AG10803 (cell line): ENCODE data around the gene SCN4B.

Experiments
- DNase-seq: peaks from one replicate; pipeline ENCODE4 v3.0.0; 2010; ENCODE audit warnings: low read depth
- H3K4me3 ChIP-seq: 2 replicates; pipeline ENCODE4 v1.5.1; 2011; ENCODE audit warnings: mild to moderate bottlenecking, low read length, control low read depth
- TF ChIP-seq, protein P1 (sequence below): conservative IDR thresholded peaks from 2 replicates; pipeline ENCODE4 v1.5.1; 2011; ENCODE audit warnings: mild to moderate bottlenecking, low read length, control low read depth, inconsistent platforms

The SCN4B gene

DNA sequence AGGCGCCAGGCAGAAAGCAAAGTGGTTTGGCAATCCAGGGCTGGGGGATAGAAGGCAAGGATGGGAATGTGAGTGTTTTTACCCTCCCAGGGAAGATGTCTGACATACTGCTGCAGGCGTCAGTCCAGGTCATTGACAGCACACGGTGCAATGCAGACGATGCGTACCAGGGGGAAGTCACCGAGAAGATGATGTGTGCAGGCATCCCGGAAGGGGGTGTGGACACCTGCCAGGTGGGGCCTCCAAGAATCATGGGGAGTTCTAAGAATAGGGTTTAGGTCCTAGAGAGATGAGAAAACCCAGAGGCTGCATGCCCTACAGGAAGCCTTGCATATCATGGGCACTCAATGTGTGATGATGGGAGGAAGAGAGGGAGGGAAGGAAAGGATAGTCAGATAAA is 37.6 kb downstream of the SCN4B start:
- no peak overlapping the region for H3K4me3 ChIP-seq
- DNase-seq, result no peak
- TF ChIP-seq, protein P1, sequence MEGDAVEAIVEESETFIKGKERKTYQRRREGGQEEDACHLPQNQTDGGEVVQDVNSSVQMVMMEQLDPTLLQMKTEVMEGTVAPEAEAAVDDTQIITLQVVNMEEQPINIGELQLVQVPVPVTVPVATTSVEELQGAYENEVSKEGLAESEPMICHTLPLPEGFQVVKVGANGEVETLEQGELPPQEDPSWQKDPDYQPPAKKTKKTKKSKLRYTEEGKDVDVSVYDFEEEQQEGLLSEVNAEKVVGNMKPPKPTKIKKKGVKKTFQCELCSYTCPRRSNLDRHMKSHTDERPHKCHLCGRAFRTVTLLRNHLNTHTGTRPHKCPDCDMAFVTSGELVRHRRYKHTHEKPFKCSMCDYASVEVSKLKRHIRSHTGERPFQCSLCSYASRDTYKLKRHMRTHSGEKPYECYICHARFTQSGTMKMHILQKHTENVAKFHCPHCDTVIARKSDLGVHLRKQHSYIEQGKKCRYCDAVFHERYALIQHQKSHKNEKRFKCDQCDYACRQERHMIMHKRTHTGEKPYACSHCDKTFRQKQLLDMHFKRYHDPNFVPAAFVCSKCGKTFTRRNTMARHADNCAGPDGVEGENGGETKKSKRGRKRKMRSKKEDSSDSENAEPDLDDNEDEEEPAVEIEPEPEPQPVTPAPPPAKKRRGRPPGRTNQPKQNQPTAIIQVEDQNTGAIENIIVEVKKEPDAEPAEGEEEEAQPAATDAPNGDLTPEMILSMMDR, result no peak

DNA sequence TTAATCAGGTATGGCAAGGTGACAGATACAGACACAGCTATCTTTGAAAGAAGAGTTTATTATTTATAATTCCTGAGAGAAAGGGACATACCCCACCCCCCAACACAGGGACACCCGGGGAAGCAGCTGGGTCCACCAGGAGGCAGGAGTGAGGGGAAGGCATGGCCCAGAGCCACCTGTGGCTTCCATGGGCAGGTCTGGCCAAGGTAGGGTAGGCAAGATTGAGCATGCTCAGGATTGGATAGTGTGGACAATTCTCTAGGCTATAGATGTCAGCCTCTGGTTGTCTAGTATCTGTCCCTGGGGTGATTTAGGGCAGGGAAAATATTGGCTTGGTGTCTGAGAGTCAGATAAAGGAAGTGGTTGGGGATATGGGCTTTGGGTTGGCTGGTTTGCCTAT is 38.4 kb downstream of the SCN4B start:
- H3K4me3 ChIP-seq, result no peak overlapping the region
- TF ChIP-seq, protein P1, result no peak
- no peak for DNase-seq

DNA sequence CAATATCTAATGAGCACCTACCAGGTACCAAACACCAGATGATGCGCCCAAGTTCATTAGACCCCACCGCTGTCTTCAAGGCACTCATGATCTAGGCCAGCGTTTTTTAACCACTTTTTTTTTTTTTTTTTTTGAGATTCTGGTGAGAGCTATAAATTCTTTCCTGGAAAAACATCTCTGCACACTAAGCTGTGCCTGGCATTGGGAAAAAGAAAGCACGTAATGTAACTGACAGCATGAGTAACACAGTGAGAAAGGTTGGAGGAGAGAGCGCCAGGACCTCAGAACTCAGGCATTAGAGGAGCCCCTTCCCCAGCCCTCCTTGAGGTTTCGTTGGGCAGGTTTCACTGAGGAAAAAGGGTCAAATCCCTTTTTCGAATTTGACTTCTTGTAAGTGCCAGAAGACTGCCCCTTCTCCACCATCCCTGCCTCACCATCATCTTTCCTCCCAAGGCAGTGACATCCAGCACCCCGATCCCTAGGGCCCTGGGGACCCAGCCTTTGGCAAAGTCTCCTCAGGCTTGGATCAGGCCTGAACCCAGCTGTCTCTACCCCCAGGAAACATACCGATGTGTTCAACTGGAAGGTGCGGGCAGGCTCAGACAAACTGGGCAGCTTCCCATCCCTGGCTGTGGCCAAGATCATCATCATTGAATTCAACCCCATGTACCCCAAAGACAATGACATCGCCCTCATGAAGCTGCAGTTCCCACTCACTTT is 39.8 kb downstream of the SCN4B start:
- TF ChIP-seq, protein P1, result no peak
- no peak for DNase-seq
- H3K4me3 ChIP-seq, result no peak overlapping the region

DNA sequence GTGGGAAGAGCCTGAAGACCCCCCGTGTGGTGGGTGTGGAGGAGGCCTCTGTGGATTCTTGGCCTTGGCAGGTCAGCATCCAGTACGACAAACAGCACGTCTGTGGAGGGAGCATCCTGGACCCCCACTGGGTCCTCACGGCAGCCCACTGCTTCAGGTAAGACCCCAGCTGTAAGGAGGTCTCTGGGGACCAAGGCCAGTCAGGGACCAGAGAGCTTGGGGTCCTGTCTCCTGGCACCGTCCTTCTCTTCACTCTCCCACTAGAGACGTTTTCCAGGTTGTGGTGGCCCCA is 40.9 kb downstream of the SCN4B start:
- no peak overlapping the region for H3K4me3 ChIP-seq
- no peak for DNase-seq
- TF ChIP-seq, protein P1, result no peak

DNA sequence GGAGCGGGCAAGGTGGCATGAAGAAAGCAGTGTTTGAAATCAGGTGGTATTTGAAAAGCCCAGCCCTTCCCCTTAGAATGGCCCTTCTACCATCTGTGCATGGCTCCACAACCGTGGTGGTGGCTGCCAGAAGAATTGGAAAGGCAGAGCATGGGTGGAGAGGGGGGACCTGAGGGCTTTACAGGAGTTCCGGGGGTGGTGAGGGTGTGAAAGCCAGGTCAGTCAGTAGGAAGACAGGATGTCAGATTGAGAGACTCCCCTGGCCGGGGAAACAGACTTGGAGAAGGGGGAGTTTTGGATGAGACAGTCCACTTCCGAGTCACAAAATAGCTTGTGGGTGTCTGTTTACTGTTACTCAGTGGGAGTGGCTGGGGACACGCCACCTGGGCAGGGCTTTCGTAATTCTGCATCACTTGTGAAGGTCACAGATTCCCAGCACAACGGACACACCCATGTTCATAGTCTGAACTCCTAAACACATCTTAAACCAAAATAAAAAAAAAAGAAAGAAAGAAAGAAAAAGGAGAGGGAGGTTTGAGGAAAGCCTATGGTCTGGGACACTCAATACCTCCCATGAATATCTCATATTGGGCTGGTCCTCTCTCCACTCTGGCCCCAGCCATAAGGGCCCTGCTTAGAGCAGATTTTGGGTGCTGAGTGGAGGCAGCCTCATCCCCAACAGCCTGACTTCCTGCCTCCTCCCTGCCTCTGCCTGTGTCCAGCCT is 41.4 kb downstream of the SCN4B start:
- TF ChIP-seq, protein P1, result no peak

DNA sequence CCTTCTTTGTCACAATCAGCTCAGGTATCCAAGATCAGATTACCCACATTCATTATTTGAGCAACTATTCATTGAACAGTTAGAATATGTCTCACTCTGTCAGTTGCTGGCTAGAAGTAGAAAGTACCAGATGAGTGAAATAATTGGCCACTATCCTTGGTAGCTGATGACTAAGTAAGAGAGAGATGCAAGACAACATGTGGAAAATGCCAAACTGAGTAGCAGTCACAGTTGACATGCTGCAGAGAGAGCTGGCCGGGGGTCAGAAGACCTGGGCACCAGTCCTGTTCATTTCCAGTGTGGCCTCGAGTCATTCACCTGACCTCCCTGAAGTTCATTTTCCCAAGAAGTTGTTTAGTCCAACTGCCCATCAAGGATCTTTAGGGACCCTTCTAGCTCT is 43.4 kb downstream of the SCN4B start:
- no peak overlapping the region for H3K4me3 ChIP-seq
- peak; percentile 40 for DNase-seq
- TF ChIP-seq, protein P1, result no peak

More for the DNA sequence above, 41.4 kb downstream of the SCN4B start:
- H3K4me3 ChIP-seq, result no peak overlapping the region
- no peak for DNase-seq

DNA sequence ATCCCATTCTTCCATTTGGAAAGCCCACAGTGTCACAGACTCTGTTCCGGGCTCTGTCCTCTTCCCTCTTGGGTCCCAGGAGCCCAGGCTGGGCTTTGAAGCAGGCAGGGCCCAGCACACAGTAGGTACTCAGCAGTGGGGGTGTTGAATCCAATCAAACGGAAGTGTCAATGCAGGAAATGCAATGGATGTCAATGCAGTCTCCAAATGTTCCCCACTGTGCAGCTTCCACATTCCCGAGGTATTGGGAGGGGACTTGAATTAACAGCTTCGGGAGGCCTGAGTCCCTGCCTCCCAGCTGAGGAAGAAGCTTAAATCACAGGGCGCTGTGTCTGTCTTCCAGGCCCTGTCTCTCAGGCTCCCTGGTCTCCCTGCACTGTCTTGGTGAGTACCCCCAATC is 44.1 kb downstream of the SCN4B start:
- no peak for DNase-seq
- TF ChIP-seq, protein P1, result no peak
- H3K4me3 ChIP-seq, result no peak overlapping the region
